Measurements from ENCODE around the gene UGT3A2.

DNA sequence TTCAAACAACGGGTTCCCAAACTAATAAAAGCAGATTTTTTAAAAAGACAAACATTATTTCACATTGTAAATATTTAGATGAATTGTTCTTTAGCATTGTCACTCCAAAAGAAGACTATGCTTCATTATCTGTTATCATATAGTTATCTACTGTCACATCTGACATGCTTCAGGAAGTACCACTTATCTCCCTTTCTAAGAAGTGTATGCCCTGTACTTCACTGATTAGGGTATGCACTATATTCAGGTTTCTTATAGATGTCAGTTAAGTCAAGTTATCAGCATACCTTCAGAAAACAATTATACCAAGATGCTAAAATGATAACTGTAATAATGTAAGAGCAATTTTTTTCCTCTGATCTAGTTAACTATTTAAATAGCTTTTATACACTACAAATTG lies 44.6 kb upstream of the UGT3A2 start:
- TF ChIP-seq, protein P1, sequence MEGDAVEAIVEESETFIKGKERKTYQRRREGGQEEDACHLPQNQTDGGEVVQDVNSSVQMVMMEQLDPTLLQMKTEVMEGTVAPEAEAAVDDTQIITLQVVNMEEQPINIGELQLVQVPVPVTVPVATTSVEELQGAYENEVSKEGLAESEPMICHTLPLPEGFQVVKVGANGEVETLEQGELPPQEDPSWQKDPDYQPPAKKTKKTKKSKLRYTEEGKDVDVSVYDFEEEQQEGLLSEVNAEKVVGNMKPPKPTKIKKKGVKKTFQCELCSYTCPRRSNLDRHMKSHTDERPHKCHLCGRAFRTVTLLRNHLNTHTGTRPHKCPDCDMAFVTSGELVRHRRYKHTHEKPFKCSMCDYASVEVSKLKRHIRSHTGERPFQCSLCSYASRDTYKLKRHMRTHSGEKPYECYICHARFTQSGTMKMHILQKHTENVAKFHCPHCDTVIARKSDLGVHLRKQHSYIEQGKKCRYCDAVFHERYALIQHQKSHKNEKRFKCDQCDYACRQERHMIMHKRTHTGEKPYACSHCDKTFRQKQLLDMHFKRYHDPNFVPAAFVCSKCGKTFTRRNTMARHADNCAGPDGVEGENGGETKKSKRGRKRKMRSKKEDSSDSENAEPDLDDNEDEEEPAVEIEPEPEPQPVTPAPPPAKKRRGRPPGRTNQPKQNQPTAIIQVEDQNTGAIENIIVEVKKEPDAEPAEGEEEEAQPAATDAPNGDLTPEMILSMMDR (conservative IDR thresholded peaks at IDR 0.05; ENCODE audit: low read depth, low read length): no peak
- no peak for TF ChIP-seq EZH2 (IDR thresholded peaks at IDR 0.05; ENCODE audit: borderline replicate concordance, low read depth, low read length, poor library complexity, severe bottlenecking)

Data from A673 (cell line).